OCI-M1 (cell line): ENCODE measurements around the gene NEK11.
"Not testable (repeated sequence)": the region's sequence is repeated elsewhere in the genome, so short reads cannot be mapped to it uniquely, and the experiment has no call there.

Experiments
- DNase-seq: peaks from one replicate; lab custom pipeline; 2025; lab: John Stamatoyannopoulos, UW

Gene NEK11

GRCh38 chr3:131299836-131300235 is 273.2 kb downstream of the NEK11 start:
- no peak for DNase-seq

DNA sequence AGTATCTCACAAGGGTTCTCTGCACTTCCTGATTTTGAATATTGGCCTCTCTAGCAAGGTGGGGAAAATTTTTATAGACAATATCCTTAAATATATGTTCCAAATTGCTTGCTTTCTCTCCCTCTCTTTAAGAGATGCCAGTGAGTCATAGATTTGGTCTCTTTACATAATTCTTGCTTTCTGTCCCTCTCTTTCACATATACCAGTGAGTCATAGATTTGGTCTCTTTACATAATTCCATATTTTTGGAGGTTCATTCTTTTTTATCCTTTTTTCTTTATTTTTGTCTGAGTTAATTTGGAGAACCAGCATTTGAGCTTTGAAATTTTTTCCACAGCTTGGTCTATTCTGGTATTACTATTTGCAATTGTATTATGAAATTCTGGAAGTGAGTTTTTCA is 277.2 kb downstream of the NEK11 start:
- DNase-seq, result no peak

GRCh38 chr3:131304890-131305289 is 278.2 kb downstream of the NEK11 start:
- no peak for DNase-seq

DNA sequence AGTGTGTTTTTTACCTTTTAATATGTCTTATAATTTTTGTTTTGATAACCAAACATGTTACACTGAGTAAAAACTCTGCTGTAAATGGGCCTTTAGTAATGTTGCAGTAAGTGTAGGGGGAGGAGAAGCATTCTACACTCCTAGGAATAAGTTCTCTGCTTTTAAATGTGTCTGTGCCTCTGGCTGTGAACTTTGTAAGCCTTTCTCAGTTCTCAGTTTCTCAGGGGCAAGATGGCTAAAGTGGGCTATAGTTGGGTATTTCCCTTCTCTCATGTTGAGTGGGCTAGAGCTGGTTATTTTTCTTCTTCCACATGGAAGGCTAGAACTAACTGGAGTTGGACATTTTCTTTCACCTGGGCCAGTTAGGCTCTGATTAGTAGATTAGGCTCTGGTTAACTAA is 279.6 kb downstream of the NEK11 start:
- DNase-seq, result no peak

DNA sequence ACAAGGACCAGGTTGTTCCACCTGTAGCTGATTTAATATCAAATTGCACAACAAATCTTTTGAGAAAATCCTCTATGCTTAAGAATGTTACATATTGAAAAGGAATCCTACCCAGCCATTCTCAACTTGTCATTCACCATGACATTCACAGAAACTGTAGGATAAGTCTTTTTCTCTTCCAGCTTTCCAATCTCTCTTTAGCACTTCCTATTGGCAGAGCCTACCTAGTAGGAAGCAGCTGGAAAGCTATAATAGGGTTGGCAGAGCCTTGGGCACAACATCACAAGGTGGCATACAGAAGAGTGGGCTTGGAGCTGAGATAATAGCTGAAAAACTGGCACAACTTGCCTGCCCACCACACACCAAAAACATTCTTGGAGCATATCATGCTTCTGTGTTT is 287.6 kb downstream of the NEK11 start:
- DNase-seq, result no peak

- DNase-seq, result no peak
Measured at GRCh38 chr3:131315162-131315561, 288.5 kb downstream of the NEK11 start.

- no peak for DNase-seq
Measured at GRCh38 chr3:131317667-131318066, 291.0 kb downstream of the NEK11 start.

DNA sequence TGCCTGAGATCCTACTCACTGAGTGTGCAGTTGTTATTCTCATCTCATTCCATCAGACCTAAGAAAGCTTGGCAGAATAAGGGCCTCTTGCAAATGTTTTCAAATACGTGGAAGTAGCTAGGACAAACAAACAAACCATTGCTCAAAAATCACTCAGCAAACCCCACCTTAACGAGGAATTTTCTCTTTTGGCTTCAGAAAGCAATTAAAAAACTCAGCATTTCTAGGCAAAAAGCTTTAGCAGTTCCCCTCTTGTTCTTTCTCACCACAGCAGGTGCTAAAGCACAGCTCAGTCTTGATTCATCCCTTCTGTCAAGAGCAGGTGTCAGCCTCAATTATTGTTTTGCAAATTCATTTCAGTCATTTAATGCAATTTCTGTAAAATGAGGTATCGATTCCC is 296.3 kb downstream of the NEK11 start:
- DNase-seq, result no peak

- DNase-seq, result no peak
Measured at GRCh38 chr3:131323792-131324191, 297.1 kb downstream of the NEK11 start.

DNA sequence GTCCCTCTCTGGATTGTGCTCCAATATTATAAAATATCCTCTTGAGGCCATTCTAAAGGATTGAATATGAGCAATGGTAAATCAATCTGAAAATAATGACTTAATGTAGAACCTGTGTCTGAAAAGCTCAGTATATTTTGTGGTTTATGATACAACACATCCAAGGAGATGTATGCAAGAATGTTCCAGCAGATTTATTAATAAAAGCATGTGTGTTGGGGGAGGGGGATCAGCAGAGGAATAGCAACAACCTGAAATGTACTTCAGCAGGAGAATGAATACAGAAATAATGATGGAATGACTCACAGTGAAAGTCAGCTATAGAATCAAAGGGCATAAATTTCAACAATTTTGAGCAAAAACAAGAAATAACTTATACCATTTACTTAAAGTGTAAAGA is 298.2 kb downstream of the NEK11 start:
- DNase-seq, result no peak

GRCh38 chr3:131326307-131326706 is 299.6 kb downstream of the NEK11 start:
- no peak for DNase-seq

DNA sequence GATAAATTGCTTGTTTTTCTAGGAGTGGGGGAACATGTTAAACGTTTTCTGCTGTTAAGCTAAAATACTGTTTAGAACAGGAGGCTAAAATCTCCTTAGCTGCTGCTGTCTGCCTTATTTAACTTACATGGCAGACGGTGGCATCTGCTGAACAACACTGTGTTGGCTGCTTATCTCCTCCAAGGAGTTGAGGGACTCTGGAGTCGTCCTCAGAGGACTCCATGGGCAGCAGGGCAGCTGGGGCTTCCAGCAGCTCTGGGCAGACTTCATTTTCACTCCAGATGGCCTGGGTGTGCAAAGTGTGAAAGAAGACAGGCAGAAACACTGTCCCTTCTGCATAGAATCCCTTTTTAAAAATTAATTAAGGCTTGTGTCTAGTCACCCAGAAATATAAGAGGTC is 302.0 kb downstream of the NEK11 start:
- DNase-seq, result no peak

- DNase-seq, result no peak
Measured at GRCh38 chr3:131329774-131330173, 303.1 kb downstream of the NEK11 start.

GRCh38 chr3:131331456-131332085 is 304.9 kb downstream of the NEK11 start:
- not testable (repeated sequence) for DNase-seq

DNA sequence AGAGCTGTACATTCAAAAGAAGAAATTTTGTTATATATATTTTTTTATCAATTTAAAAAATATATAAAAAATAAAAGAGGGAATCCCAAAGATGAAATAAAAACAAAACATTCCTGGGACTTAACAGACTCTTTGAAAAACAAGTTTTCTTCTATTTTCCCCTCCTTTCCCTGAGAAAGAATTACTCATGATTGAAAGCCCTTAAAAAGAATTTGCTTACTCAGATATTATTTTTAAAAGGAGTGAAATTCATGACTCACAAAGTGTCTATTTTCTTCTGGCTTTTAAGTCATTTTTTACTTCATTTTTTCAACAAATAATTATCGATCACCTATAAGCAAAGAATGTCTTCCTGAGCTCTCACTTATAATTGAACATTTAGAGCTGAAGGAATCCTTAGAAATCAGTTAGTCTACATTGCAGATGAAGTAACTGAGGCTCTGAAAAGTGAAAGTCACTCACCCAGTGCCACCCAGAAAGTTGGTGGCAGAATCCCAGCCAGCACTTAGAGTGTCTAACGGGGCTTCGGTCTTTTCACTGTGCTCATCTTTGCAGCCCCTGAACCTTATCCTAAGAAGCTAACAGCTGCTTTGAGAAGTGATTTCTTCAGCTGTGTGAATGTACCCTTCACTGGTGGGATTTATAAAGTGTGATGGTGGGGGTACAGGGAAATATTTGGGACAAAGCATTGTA is 312.4 kb downstream of the NEK11 start:
- peak; percentile 18 for DNase-seq

DNA sequence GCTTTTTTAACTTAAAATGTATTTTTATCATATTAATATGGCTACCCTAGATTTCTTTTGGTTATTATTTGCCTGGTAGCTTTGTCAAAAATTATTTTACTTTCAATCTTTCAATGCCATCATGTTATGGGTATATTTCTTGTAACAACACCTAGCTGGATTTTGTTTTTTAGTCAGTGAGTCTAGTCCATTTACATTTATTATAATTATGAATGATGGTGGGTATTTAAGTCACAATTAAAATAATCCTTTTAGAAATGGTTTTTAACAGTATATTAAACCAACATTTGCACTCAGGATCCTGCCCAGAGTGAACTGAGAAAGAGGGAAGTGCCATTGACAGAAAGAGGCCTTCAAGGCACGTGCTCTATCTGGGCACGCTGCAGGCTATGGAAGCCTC is 315.1 kb downstream of the NEK11 start:
- DNase-seq, result no peak

- no peak for DNase-seq
Measured at GRCh38 chr3:131348911-131349310, 322.2 kb downstream of the NEK11 start.

DNA sequence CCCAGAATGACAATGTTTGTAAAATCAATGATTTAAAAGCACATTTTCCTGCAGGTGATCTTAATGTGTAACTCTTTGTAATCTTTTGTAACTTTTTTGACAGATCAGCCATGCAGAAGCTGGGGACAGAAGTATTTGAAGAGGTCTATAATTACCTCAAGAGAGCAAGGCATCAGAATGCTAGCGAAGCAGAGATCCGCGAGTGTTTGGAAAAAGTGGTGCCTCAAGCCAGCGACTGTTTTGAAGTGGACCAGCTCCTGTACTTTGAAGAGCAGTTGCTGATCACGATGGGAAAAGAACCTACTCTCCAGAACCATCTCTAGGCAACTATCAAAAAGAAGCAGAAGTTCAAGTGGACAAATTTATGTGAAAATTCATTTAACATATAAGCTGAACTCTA is 322.8 kb downstream of the NEK11 start:
- DNase-seq, result no peak

GRCh38 chr3:131349946-131350347 is 323.3 kb downstream of the NEK11 start:
- no peak for DNase-seq

- no peak for DNase-seq
Measured at GRCh38 chr3:131350506-131350905, 323.8 kb downstream of the NEK11 start.

- peak; percentile 37 for DNase-seq
Measured at GRCh38 chr3:131353016-131353877, 326.6 kb downstream of the NEK11 start.

- DNase-seq, result no peak
Measured at GRCh38 chr3:131353986-131354385, 327.3 kb downstream of the NEK11 start.

- no peak for DNase-seq
Measured at GRCh38 chr3:131356006-131356595, 329.4 kb downstream of the NEK11 start.
